GM23248 (cell line): ENCODE data around the gene ACKR3. TPM values are rescaled to one million over a fixed set of nuclear protein-coding genes. Genes with fewer than 3 reads are reported as not detected.

ENCODE experiments used
- DNase-seq: peaks from one replicate; pipeline ENCODE4 v3.0.0-alpha.2; 2015
- H2AFZ ChIP-seq: fragments of 200-600 bp; sonication (generic); 2 replicates; pipeline ENCODE4 v1.6.1; 2016; ENCODE audit warnings: antibody characterized with exemption
- H3F3A ChIP-seq: fragments of 200-600 bp; sonication (generic); 2 replicates; pipeline ENCODE4 v1.6.1; 2016; ENCODE audit warnings: mild to moderate bottlenecking, antibody characterized with exemption, mixed run types; ENCODE audit not compliant: insufficient read depth
- H3K27ac ChIP-seq: fragments of 200-600 bp; sonication (generic); 2 replicates; pipeline ENCODE4 v1.5.1; 2016; ENCODE audit warnings: mild to moderate bottlenecking
- H3K27me3 ChIP-seq: fragments of 200-600 bp; sonication (generic); replicated peaks from 2 replicates; pipeline ENCODE4 v1.6.1; 2016; ENCODE audit warnings: mild to moderate bottlenecking; ENCODE audit not compliant: insufficient read depth
- H3K36me3 ChIP-seq: fragments of 200-600 bp; sonication (generic); 2 replicates; pipeline ENCODE4 v1.6.1; 2016; ENCODE audit warnings: low read depth, mild to moderate bottlenecking
- H3K4me1 ChIP-seq: fragments of 200-600 bp; sonication (generic); 2 replicates; pipeline ENCODE4 v1.6.1; 2016; ENCODE audit warnings: mild to moderate bottlenecking; ENCODE audit not compliant: insufficient read depth
- H3K4me2 ChIP-seq: fragments of 200-600 bp; sonication (generic); one replicate; pipeline ENCODE4 v1.6.1; 2016; ENCODE audit warnings: mild to moderate bottlenecking; ENCODE audit not compliant: unreplicated experiment
- H3K4me3 ChIP-seq: fragments of 200-600 bp; sonication (generic); 2 replicates; pipeline ENCODE4 v1.5.1; 2016; ENCODE audit warnings: mild to moderate bottlenecking
- H3K79me2 ChIP-seq: fragments of 200-600 bp; sonication (generic); 2 replicates; pipeline ENCODE4 v1.6.1; 2016; ENCODE audit warnings: mild to moderate bottlenecking; ENCODE audit not compliant: insufficient read depth
- H3K9ac ChIP-seq: fragments of 200-600 bp; sonication (generic); 2 replicates; pipeline ENCODE4 v1.6.1; 2016; ENCODE audit warnings: mild to moderate bottlenecking
- H3K9me2 ChIP-seq: fragments of 200-600 bp; sonication (generic); 2 replicates; pipeline ENCODE4 v1.6.1; 2016; ENCODE audit warnings: mixed run types, mild to moderate bottlenecking, moderate library complexity; ENCODE audit not compliant: insufficient read depth
- H3K9me3 ChIP-seq: fragments of 200-600 bp; sonication (generic); one replicate; pipeline ENCODE4 v1.6.1; 2017; ENCODE audit warnings: low read depth
- H4K20me1 ChIP-seq: fragments of 200-600 bp; sonication (generic); 2 replicates; pipeline ENCODE4 v1.6.0; 2016; ENCODE audit not compliant: insufficient read depth
- EZH2 ChIP-seq: fragments of 200-600 bp; sonication (generic); IDR thresholded peaks from 2 replicates; pipeline ENCODE4 v1.6.1; 2018; ENCODE audit warnings: antibody characterized with exemption, mild to moderate bottlenecking; ENCODE audit not compliant: insufficient read depth, poor library complexity, severe bottlenecking
- EZH2phosphoT487 ChIP-seq: fragments of 200-600 bp; sonication (generic); IDR thresholded peaks from 2 replicates; pipeline ENCODE4 v1.6.1; 2018; ENCODE audit warnings: antibody characterized with exemption, moderate library complexity, mild to moderate bottlenecking, low read depth; ENCODE audit not compliant: insufficient read depth
- WGBS, 2 experiments: methylation state at CpG; one replicate each; pipeline ENCODE4 v1.1.6; 2015 to 2017; ENCODE audit warnings: low lambda C conversion rate in 2 of 2, low coverage in 1 of 2; ENCODE audit errors: missing lambda C conversion rate in 2 of 2; 5-methylcytosine and 5-hydroxymethylcytosine counted together
- in situ Hi-C: fragments of 300-500 bp; cut with MboI; formaldehyde crosslinking; loops from 2 replicates; pipeline ENCODE4 v1.15.0; 2020
- polyA plus RNA-seq: library from polyadenylated mRNA; unstranded; fragments of >200 nt; fragmentation: Nextera tagmentation; extraction: Ambion mirVana; gene quantifications from 2 replicates; pipeline ENCODE4 v1.2.1, GENCODE V29; 2016
- total RNA-seq: library from RNA; depleted of rRNA; stranded (reverse); fragments of >200 nt; shearing (Covaris generic); gene quantifications from 2 replicates; pipeline ENCODE4 v1.2.3, GENCODE V29; 2014

The ACKR3 gene
- total and polyA plus RNA-seq, 2 experiments from 2014 or later, result 6.1 to 8.5 TPM

- in situ Hi-C loops, result no loop called here
- Histone ChIP-seq H3K36me3 (no peaks in the 10 kb centered on the region), H3K79me2 (no peaks in the 10 kb centered on the region), H2AFZ (no peak overlapping the region), H3K27ac (no peak overlapping the region), H3F3A (no peaks in the 10 kb centered on the region), H3K9me2 (no peaks in the 10 kb centered on the region), H3K4me2 (no peak overlapping the region), H4K20me1 (no peaks in the 10 kb centered on the region), H3K4me1 (no peaks in the 10 kb centered on the region), H3K27me3 (peaks cover 22% of the 10 kb centered on the region), H3K4me3 (no peak overlapping the region), H3K9me3 (no peaks in the 10 kb centered on the region), H3K9ac (no peak overlapping the region)
- no peak for DNase-seq
- no peak for TF ChIP-seq EZH2phosphoT487
- TF ChIP-seq EZH2, result no peak
- WGBS, 2 experiments, result 81 to 85% methylated on average over 5 of the region's 5 CpGs
These were observed 50.4 kb downstream of the ACKR3 start for GRCh38 chr2:236619910-236620612.

- no peak for DNase-seq
- no peak overlapping the region for H3K4me2 ChIP-seq
- no peak overlapping the region for H2AFZ ChIP-seq
- TF ChIP-seq EZH2 (no peak), EZH2phosphoT487 (no peak)
- 89 to 93% methylated on average over 15 of the region's 15 CpGs for WGBS, 2 experiments
- peaks cover 21% of the 10 kb centered on the region for H3K27me3 ChIP-seq
- H4K20me1 ChIP-seq, result no peaks in the 10 kb centered on the region
- in situ Hi-C loops, result no loop called here
- H3F3A ChIP-seq, result no peaks in the 10 kb centered on the region
- H3K27ac ChIP-seq, result no peak overlapping the region
- H3K36me3 ChIP-seq, result no peaks in the 10 kb centered on the region
- no peaks in the 10 kb centered on the region for H3K79me2 ChIP-seq
- H3K9ac ChIP-seq, result no peak overlapping the region
- H3K9me3 ChIP-seq, result no peaks in the 10 kb centered on the region
- H3K4me3 ChIP-seq, result no peak overlapping the region
- H3K9me2 ChIP-seq, result no peaks in the 10 kb centered on the region
- H3K4me1 ChIP-seq, result no peaks in the 10 kb centered on the region
These were observed 52.2 kb downstream of the ACKR3 start for GRCh38 chr2:236621786-236622185.

DNA sequence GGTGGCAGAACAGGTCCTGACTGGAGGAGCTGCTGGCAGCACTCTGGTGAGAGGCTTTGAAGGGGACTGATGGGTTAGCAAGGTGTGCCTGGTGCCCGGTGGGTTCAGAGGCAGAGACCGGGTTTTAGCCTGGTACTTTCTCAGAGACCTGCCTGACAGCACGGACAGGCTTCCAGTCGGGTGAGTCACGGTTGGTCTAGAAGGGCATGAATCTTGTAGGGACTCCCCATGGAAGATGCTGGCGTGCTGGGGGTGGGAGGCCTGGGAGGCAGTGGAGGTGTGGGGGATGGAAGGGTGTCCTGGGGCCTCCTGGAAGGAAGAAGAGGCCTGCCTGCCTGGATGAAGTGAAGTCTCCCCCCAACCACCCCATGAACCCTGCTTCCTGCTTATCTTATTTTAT is 52.6 kb downstream of the ACKR3 start:
- Histone ChIP-seq H3F3A (no peaks in the 10 kb centered on the region), H3K4me3 (no peak overlapping the region), H4K20me1 (no peaks in the 10 kb centered on the region), H2AFZ (no peak overlapping the region), H3K27me3 (peaks cover 18% of the 10 kb centered on the region), H3K9me3 (no peaks in the 10 kb centered on the region), H3K9ac (no peak overlapping the region), H3K27ac (no peak overlapping the region), H3K4me1 (no peaks in the 10 kb centered on the region), H3K36me3 (no peaks in the 10 kb centered on the region), H3K79me2 (no peaks in the 10 kb centered on the region), H3K9me2 (no peaks in the 10 kb centered on the region), H3K4me2 (no peak overlapping the region)
- WGBS, 2 experiments, result 75 to 87% methylated on average over 5 to 6 of the region's 6 CpGs
- TF ChIP-seq EZH2 (no peak), EZH2phosphoT487 (no peak)
- in situ Hi-C loops, result no loop called here
- no peak for DNase-seq

GRCh38 chr2:236622660-236623059 is 53.0 kb downstream of the ACKR3 start:
- WGBS, 2 experiments, result 63 to 64% methylated on average over 9 of the region's 9 CpGs
- no peak for TF ChIP-seq EZH2phosphoT487
- TF ChIP-seq EZH2, result no peak
- no peaks in the 10 kb centered on the region for H3K9me2 ChIP-seq
- DNase-seq, result no peak
- peaks cover 18% of the 10 kb centered on the region for H3K27me3 ChIP-seq
- no peaks in the 10 kb centered on the region for H3K4me1 ChIP-seq
- no peak overlapping the region for H2AFZ ChIP-seq
- no peaks in the 10 kb centered on the region for H4K20me1 ChIP-seq
- H3K9ac ChIP-seq, result no peak overlapping the region
- no peaks in the 10 kb centered on the region for H3K9me3 ChIP-seq
- H3K36me3 ChIP-seq, result no peaks in the 10 kb centered on the region
- no peaks in the 10 kb centered on the region for H3F3A ChIP-seq
- H3K27ac ChIP-seq, result no peak overlapping the region
- no peak overlapping the region for H3K4me3 ChIP-seq
- H3K4me2 ChIP-seq, result no peak overlapping the region
- in situ Hi-C loops, result no loop called here
- H3K79me2 ChIP-seq, result no peaks in the 10 kb centered on the region
